Panc1 (cell line): ENCODE data around the gene GPC6.

ENCODE experiments used
- POLR2AphosphoS5 ChIP-seq: IDR thresholded peaks from 2 replicates; pipeline ENCODE4 v1.6.1; 2012; ENCODE audit warnings: mild to moderate bottlenecking, low read depth, low read length, moderate library complexity
- SIN3A ChIP-seq: IDR thresholded peaks from 2 replicates; pipeline ENCODE4 v1.6.1; 2012; ENCODE audit warnings: low read depth, mild to moderate bottlenecking, low read length, moderate library complexity, borderline replicate concordance; ENCODE audit not compliant: insufficient read depth
- TF ChIP-seq, protein P1 (sequence below): fragments of 450-650 bp; IDR thresholded peaks from 2 replicates; pipeline ENCODE4 v1.5.1; 2017; ENCODE audit warnings: mild to moderate bottlenecking

DNA sequence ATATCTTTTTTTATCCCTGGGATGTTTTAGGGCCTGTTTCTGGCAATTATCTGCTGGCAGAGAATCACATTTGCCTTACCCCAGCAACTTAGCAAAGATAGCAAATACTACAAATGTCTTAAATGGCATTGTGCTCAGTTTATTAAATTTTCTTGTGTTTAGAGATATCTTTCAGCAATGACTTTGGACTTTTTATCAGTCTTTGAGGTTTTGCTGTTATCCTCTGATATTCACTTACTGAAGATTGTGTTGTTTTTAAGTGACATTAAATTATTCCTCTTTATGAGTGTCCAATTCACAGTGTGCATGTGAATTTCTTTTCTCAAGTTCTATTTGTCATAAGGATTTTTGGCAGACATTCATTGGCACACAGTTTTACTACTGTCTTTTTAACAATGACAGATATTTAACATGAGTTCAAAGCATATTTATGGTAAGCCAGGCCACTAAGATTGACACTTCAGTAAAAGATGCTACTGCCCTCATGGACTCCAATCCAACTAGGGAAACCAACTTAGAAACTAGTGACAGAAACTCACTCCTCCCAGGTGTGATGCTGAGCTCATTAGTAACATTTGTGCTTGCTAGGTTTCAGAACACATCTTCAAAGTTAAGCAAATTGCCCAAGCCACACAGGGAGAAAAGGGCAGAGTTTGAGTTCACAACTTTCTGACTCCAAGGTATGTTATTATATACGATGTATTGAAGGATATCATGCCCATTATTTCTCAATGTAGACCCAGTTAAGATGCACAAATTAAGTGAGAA is 481.9 kb downstream of the GPC6 start:
- TF ChIP-seq, protein P1, sequence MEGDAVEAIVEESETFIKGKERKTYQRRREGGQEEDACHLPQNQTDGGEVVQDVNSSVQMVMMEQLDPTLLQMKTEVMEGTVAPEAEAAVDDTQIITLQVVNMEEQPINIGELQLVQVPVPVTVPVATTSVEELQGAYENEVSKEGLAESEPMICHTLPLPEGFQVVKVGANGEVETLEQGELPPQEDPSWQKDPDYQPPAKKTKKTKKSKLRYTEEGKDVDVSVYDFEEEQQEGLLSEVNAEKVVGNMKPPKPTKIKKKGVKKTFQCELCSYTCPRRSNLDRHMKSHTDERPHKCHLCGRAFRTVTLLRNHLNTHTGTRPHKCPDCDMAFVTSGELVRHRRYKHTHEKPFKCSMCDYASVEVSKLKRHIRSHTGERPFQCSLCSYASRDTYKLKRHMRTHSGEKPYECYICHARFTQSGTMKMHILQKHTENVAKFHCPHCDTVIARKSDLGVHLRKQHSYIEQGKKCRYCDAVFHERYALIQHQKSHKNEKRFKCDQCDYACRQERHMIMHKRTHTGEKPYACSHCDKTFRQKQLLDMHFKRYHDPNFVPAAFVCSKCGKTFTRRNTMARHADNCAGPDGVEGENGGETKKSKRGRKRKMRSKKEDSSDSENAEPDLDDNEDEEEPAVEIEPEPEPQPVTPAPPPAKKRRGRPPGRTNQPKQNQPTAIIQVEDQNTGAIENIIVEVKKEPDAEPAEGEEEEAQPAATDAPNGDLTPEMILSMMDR, result no peak
- TF ChIP-seq POLR2AphosphoS5 (no peak), SIN3A (no peak)
